DOHH2 (cell line): ENCODE data around the gene USE1.

Source experiments
- EZH2phosphoT487 ChIP-seq: fragments of 200-600 bp; sonication (generic); IDR thresholded peaks from 2 replicates; pipeline ENCODE4 v1.6.1; 2017; ENCODE audit warnings: borderline replicate concordance, mild to moderate bottlenecking, antibody characterized with exemption, low read length, moderate library complexity, mixed read lengths
- TF ChIP-seq, protein P1 (sequence below): fragments of 200-600 bp; sonication (generic); IDR thresholded peaks from one replicate; pipeline ENCODE4 v1.5.1; 2014; ENCODE audit warnings: antibody characterized with exemption, mild to moderate bottlenecking, low read depth, low read length; ENCODE audit not compliant: poor library complexity, severe bottlenecking

DNA sequence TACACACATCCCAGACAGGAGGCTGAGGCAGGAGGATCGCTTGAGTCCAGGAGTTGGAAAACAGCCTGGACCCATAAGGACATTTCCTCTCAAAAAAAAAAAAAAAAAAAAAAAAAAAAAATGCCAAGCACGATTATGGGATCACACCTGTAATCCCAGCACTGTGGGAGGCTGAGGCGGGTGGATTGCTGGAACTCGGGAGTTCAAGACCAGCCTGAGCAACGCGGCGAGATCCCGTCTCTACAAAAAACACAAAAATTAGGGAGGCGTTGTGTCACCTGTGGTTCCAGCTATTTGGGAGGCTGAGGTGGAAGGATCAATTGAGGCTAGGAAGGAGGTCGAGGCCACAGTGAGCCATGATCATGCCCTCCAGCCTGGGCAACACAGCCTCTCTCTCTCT is 9.9 kb downstream of the USE1 start:
- TF ChIP-seq, protein P1, sequence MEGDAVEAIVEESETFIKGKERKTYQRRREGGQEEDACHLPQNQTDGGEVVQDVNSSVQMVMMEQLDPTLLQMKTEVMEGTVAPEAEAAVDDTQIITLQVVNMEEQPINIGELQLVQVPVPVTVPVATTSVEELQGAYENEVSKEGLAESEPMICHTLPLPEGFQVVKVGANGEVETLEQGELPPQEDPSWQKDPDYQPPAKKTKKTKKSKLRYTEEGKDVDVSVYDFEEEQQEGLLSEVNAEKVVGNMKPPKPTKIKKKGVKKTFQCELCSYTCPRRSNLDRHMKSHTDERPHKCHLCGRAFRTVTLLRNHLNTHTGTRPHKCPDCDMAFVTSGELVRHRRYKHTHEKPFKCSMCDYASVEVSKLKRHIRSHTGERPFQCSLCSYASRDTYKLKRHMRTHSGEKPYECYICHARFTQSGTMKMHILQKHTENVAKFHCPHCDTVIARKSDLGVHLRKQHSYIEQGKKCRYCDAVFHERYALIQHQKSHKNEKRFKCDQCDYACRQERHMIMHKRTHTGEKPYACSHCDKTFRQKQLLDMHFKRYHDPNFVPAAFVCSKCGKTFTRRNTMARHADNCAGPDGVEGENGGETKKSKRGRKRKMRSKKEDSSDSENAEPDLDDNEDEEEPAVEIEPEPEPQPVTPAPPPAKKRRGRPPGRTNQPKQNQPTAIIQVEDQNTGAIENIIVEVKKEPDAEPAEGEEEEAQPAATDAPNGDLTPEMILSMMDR, result no peak
- TF ChIP-seq EZH2phosphoT487, result no peak
